H1 (cell line): ENCODE measurements around the gene RAB36. TPM values are rescaled to one million over a fixed set of nuclear protein-coding genes. Genes with fewer than 3 reads are reported as not detected.

Experiments used
- CTCF ChIA-PET: fragments of 300-600 bp; sonication (Branson Sonifier 250); formaldehyde crosslinking; loops from one replicate; lab custom pipeline; 2021; ENCODE audit not compliant: partially characterized antibody; lab: Charles Lee
- POLR2A ChIA-PET: fragments of 300-600 bp; sonication (Branson Sonifier 250); formaldehyde crosslinking; loops from one replicate; lab custom pipeline; 2021; ENCODE audit warnings: inconsistent platforms; ENCODE audit not compliant: partially characterized antibody; lab: Charles Lee
- DNase-seq, 2 experiments: peaks; one replicate each; pipeline versions ENCODE4 v3.0.0 to v3.0.0-alpha.2; 2010 to 2022; ENCODE audit warnings: low spot score in 2 of 2, low read depth in 1 of 2, mixed read lengths in 1 of 2
- FAIRE-seq: peaks from 2 replicates; lab custom pipeline; 2011; peaks lifted over from hg19 to GRCh38; lab: Jason Lieb, UNC
- H2AFZ ChIP-seq: 2 replicates; pipeline ENCODE4 v1.8.1; 2012; ENCODE audit warnings: low read length, inconsistent platforms
- H2AK5ac ChIP-seq: 2 replicates; pipeline ENCODE4 v1.6.1; 2013; ENCODE audit warnings: low read depth, low read length
- H2BK120ac ChIP-seq: replicated peaks from 2 replicates; pipeline ENCODE3; 2013; ENCODE audit warnings: low read depth, low read length, inconsistent platforms
- H2BK12ac ChIP-seq: 2 replicates; pipeline ENCODE4 v1.6.1; 2013; ENCODE audit warnings: low read depth, low read length
- H2BK15ac ChIP-seq: 2 replicates; pipeline ENCODE4 v1.6.1; 2013; ENCODE audit warnings: low read length
- H2BK20ac ChIP-seq: 2 replicates; pipeline ENCODE4 v1.6.1; 2013; ENCODE audit warnings: low read length
- H2BK5ac ChIP-seq: 2 replicates; pipeline ENCODE4 v1.6.1; 2013; ENCODE audit warnings: low read depth, low read length
- H3K14ac ChIP-seq: 2 replicates; pipeline ENCODE4 v1.6.1; 2013; ENCODE audit warnings: inconsistent platforms; ENCODE audit not compliant: insufficient read length
- H3K18ac ChIP-seq: 2 replicates; pipeline ENCODE4 v1.6.1; 2013; ENCODE audit warnings: low read length; ENCODE audit errors: extremely low read depth
- H3K23ac ChIP-seq: 2 replicates; pipeline ENCODE4 v1.6.1; 2013; ENCODE audit warnings: inconsistent platforms; ENCODE audit not compliant: insufficient read length
- H3K23me2 ChIP-seq: 2 replicates; pipeline ENCODE4 v1.6.1; 2013; ENCODE audit warnings: low read depth, low read length
- H3K27ac ChIP-seq: 2 replicates; pipeline ENCODE4 v1.6.1; 2011; ENCODE audit warnings: low read depth, low read length, inconsistent platforms
- H3K27me3 ChIP-seq, 4 experiments: replicated peaks in 1 of 4; 1 replicate in 1 of 4; 2 replicates in 3 of 4; pipeline versions ENCODE4 v1.6.1 to v1.8.1; 2011 to 2013; ENCODE audit warnings: low read length in 3 of 4, mild to moderate bottlenecking in 3 of 4, inconsistent platforms in 2 of 4, mixed read lengths in 2 of 4, moderate library complexity in 1 of 4; ENCODE audit not compliant: control insufficient read depth in 3 of 4, insufficient read depth in 3 of 4; ENCODE audit errors: extremely low read depth in 1 of 4
- H3K36me3 ChIP-seq, 4 experiments: 2 replicates each; pipeline versions ENCODE4 v1.6.1 to v1.8.1; 2011 to 2013; ENCODE audit warnings: mild to moderate bottlenecking in 4 of 4, low read length in 3 of 4, moderate library complexity in 2 of 4, control low read depth in 1 of 4, inconsistent platforms in 1 of 4; ENCODE audit not compliant: insufficient read depth in 4 of 4, control insufficient read depth in 2 of 4
- H3K4ac ChIP-seq: replicated peaks from 2 replicates; pipeline ENCODE3; 2013; ENCODE audit warnings: low read length, low read depth, mixed read lengths, inconsistent platforms; ENCODE audit not compliant: insufficient read length
- H3K4me1 ChIP-seq, 4 experiments: replicated peaks in 1 of 4; 1 replicate in 1 of 4; 2 replicates in 3 of 4; pipeline versions ENCODE4 v1.6.1 to v1.8.1; 2011 to 2013; ENCODE audit warnings: low read length in 3 of 4, inconsistent platforms in 2 of 4, mixed read lengths in 1 of 4; ENCODE audit not compliant: insufficient read depth in 4 of 4, control insufficient read depth in 3 of 4
- H3K4me2 ChIP-seq, 2 experiments: 2 replicates each; pipeline versions ENCODE4 v1.6.1 to v1.8.1; 2011 to 2013; ENCODE audit warnings: low read depth in 2 of 2, low read length in 2 of 2, control low read depth in 1 of 2, inconsistent platforms in 1 of 2, mild to moderate bottlenecking in 1 of 2; ENCODE audit not compliant: insufficient read depth in 1 of 2
- H3K4me3 ChIP-seq, 4 experiments: fragments of 200-600, 300-600 bp in 1 of 4; sonication (generic), shearing (Covaris generic), sonication (Bioruptor Twin) in 1 of 4; 2 replicates each; pipeline versions ENCODE4 v1.5.1 to v1.8.1; 2011 to 2016; ENCODE audit warnings: low read length in 4 of 4, low read depth in 3 of 4, control low read depth in 2 of 4, inconsistent platforms in 2 of 4, mild to moderate bottlenecking in 2 of 4, mixed read lengths in 1 of 4, moderate library complexity in 1 of 4; ENCODE audit not compliant: insufficient read depth in 2 of 4; ENCODE audit errors: extremely low read depth in 1 of 4
- H3K56ac ChIP-seq: replicated peaks from 2 replicates; pipeline ENCODE3; 2013; ENCODE audit warnings: low read depth, mild to moderate bottlenecking, mixed read lengths, low read length, inconsistent platforms; ENCODE audit not compliant: insufficient read length
- H3K79me1 ChIP-seq: 2 replicates; pipeline ENCODE4 v1.6.1; 2013; ENCODE audit warnings: low read depth, low read length, control low read depth
- H3K79me2 ChIP-seq, 2 experiments: 2 replicates each; pipeline versions ENCODE4 v1.6.1 to v1.8.1; 2012 to 2013; ENCODE audit warnings: low read length in 2 of 2, mild to moderate bottlenecking in 2 of 2, inconsistent platforms in 1 of 2; ENCODE audit not compliant: insufficient read depth in 2 of 2, control insufficient read depth in 1 of 2
- H3K9ac ChIP-seq, 4 experiments: replicated peaks in 1 of 4; 1 replicate in 1 of 4; 2 replicates in 3 of 4; pipeline versions ENCODE4 v1.6.1 to v1.8.1; 2011 to 2013; ENCODE audit warnings: low read depth in 3 of 4, low read length in 3 of 4, control low read depth in 2 of 4, mild to moderate bottlenecking in 2 of 4, moderate library complexity in 2 of 4, inconsistent platforms in 1 of 4; ENCODE audit errors: extremely low read depth in 1 of 4
- H3K9me3 ChIP-seq, 2 experiments: 2 replicates each; pipeline versions ENCODE4 v1.6.1 to v1.8.1; 2012 to 2013; ENCODE audit warnings: mild to moderate bottlenecking in 2 of 2, moderate library complexity in 2 of 2, control low read depth in 1 of 2, inconsistent platforms in 1 of 2, low read depth in 1 of 2, low read length in 1 of 2, mixed read lengths in 1 of 2; ENCODE audit not compliant: insufficient read depth in 2 of 2
- H4K20me1 ChIP-seq, 2 experiments: replicated peaks in 1 of 2; 2 replicates each; pipeline versions ENCODE3 to v1.8.1; 2011 to 2013; ENCODE audit warnings: inconsistent platforms in 2 of 2, low read length in 2 of 2, mild to moderate bottlenecking in 1 of 2; ENCODE audit not compliant: insufficient read depth in 2 of 2, control insufficient read depth in 1 of 2
- H4K5ac ChIP-seq: 2 replicates; pipeline ENCODE4 v1.6.1; 2013; ENCODE audit warnings: low read length, low read depth, mixed read lengths, inconsistent platforms; ENCODE audit not compliant: insufficient read length
- H4K8ac ChIP-seq: 2 replicates; pipeline ENCODE4 v1.8.0; 2013; ENCODE audit warnings: mild to moderate bottlenecking, moderate library complexity, low read length, inconsistent platforms; ENCODE audit not compliant: insufficient read depth; ENCODE audit errors: extremely low read depth
- H4K91ac ChIP-seq: replicated peaks from 2 replicates; pipeline ENCODE3; 2013; ENCODE audit warnings: low read length, mixed read lengths, inconsistent platforms; ENCODE audit not compliant: insufficient read length
- BCL11A ChIP-seq, 2 experiments: IDR thresholded peaks; one replicate each; pipeline ENCODE4 v1.6.1; 2011; ENCODE audit warnings: low read depth in 2 of 2, low read length in 2 of 2, mild to moderate bottlenecking in 2 of 2
- CTCF ChIP-seq, 3 experiments: IDR thresholded peaks; 1 replicate in 2 of 3; 2 replicates in 1 of 3; pipeline versions ENCODE4 v1.5.1 to v1.6.1; 2011; ENCODE audit warnings: low read length in 3 of 3, mild to moderate bottlenecking in 3 of 3, inconsistent platforms in 2 of 3, low read depth in 1 of 3, moderate library complexity in 1 of 3; ENCODE audit not compliant: insufficient read depth in 1 of 3; ENCODE audit errors: control extremely low read depth in 1 of 3
- EP300 ChIP-seq, 2 experiments: IDR thresholded peaks; 1 replicate in 1 of 2; 2 replicates in 1 of 2; pipeline ENCODE4 v1.6.1; 2011 to 2012; ENCODE audit warnings: low read depth in 2 of 2, low read length in 2 of 2, mild to moderate bottlenecking in 2 of 2, borderline replicate concordance in 1 of 2, inconsistent platforms in 1 of 2, moderate library complexity in 1 of 2
- KDM4A ChIP-seq: IDR thresholded peaks from one replicate; pipeline ENCODE4 v1.7.1; 2012; ENCODE audit warnings: low read depth, mild to moderate bottlenecking, moderate library complexity, low read length, inconsistent platforms; ENCODE audit not compliant: severe bottlenecking
- RAD21 ChIP-seq, 2 experiments: IDR thresholded peaks in 1 of 2; conservative IDR thresholded peaks in 1 of 2; 2 replicates each; pipeline ENCODE4 v1.6.1; 2011; ENCODE audit warnings: low read depth in 2 of 2, low read length in 2 of 2, improper control_type of control experiment in 1 of 2, inconsistent platforms in 1 of 2, mild to moderate bottlenecking in 1 of 2, moderate library complexity in 1 of 2
- YY1 ChIP-seq: IDR thresholded peaks from 2 replicates; pipeline ENCODE4 v1.6.1; 2011; ENCODE audit warnings: low read depth, mild to moderate bottlenecking, low read length
- WGBS, 2 experiments: shearing (Covaris generic) in 1 of 2; methylation state at CpG; one replicate each; pipeline versions ENCODE4 v1.1.6 to v1.1.7; 2013 to 2015; ENCODE audit warnings: low lambda C conversion rate in 2 of 2, mixed read lengths in 2 of 2, inconsistent platforms in 1 of 2, low coverage in 1 of 2, missing lambda C conversion rate in 1 of 2; ENCODE audit not compliant: insufficient replicate concordance in 2 of 2, insufficient coverage in 1 of 2, insufficient read length in 1 of 2; ENCODE audit errors: extremely low coverage in 1 of 2, missing lambda C conversion rate in 1 of 2; 5-methylcytosine and 5-hydroxymethylcytosine counted together
- polyA plus RNA-seq, 7 experiments: library from polyadenylated mRNA; depleted of rRNA in 3 of 7; stranded (reverse) in 5 of 7; unstranded in 2 of 7; fragments of >200 nt in 5 of 7; fragments of 200-250 nt in 2 of 7; gene quantifications; 1 replicate in 5 of 7; 2 replicates in 1 of 7; 4 replicates in 1 of 7; pipeline versions ENCODE4 v1.2.1 to v1.2.3, GENCODE V29; 2011 to 2013; ENCODE audit warnings: missing spikeins in 2 of 7, mixed read lengths in 2 of 7
- total RNA-seq: library from RNA; stranded (reverse); fragmentation: NEBNext Ultra II Directional; extraction: Animal tissue kit (Norgen Biotek cat#: 25700); gene quantifications from 2 replicates; pipeline ENCODE4 v1.2.1, GENCODE V29; 2021

The RAB36 gene
- total and polyA plus RNA-seq, 2 of the 8 experiments (the other 6 are each of a cell fraction or from before 2014, with no cell fraction given), result 1.0 to 1.5 TPM

GRCh38 chr22:23178512-23179254 is 33.4 kb downstream of the RAB36 start:
- no peak overlapping the region for H3K4me3 ChIP-seq
- H4K8ac ChIP-seq, result no peak overlapping the region
- H4K5ac ChIP-seq, result no peak overlapping the region
- H3K9me3 ChIP-seq, result peaks cover 18 to 20% of the 10 kb centered on the region in 2 experiments
- no peak overlapping the region for H3K23ac ChIP-seq
- WGBS, 2 experiments, result 29% methylated on average over 9 of the region's 9 CpGs; no CpG with 5 or more reads in 1 of the 2 experiments
- POLR2A ChIA-PET, result interaction anchor here (1.1 to 6.0 kb wide), 5 partner anchors 57 to 109 kb away, joined by 3 to 34 read pairs (median 4); no protein-coding TSS in a partner anchor
- H3K4ac ChIP-seq, result no peak overlapping the region
- no peak overlapping the region for H3K14ac ChIP-seq
- H2AFZ ChIP-seq, result no peak overlapping the region
- DNase-seq, result peak; percentile 39 to 90
- H3K18ac ChIP-seq, result 0 out of 2 replicates have a peak overlapping the region, but pooled peaks have one; percentile 10
- peaks cover 20% of the 10 kb centered on the region for H3K23me2 ChIP-seq
- peaks cover 0 to 6% (median 2%) of the 10 kb centered on the region in 4 experiments; a peak in 1 of 7 replicates for H3K27me3 ChIP-seq
- CTCF ChIA-PET, result interaction anchor here (0.6 to 24.3 kb wide), 23 partner anchors 12 to 582 kb away, joined by 3 to 358 read pairs (median 4); no protein-coding TSS in a partner anchor
- peaks cover 18 to 22% of the 10 kb centered on the region in 2 experiments for H4K20me1 ChIP-seq
- no peaks in the 10 kb centered on the region; a peak in 1 of 8 replicates for H3K36me3 ChIP-seq
- no peak overlapping the region for H3K56ac ChIP-seq
- H2BK5ac ChIP-seq, result peak overlapping the region; percentile 21; the same call in 1 of the 2 replicates
- no peak overlapping the region for H3K9ac ChIP-seq
- H3K79me1 ChIP-seq, result peaks cover 12% of the 10 kb centered on the region
- FAIRE-seq, result no peak
- peak overlapping the region; percentile 77; the same call in 1 of the 2 replicates for H2BK15ac ChIP-seq
- 0 out of 2 replicates have a peak overlapping the region, but pooled peaks have one; percentile 68 for H2BK20ac ChIP-seq
- no peak overlapping the region for H3K27ac ChIP-seq
- peaks cover 23 to 28% of the 10 kb centered on the region in 2 experiments for H3K79me2 ChIP-seq
- no peak overlapping the region for H2AK5ac ChIP-seq
- H2BK120ac ChIP-seq, result peak overlapping the region; percentile 30
- no peak overlapping the region for H4K91ac ChIP-seq
- H2BK12ac ChIP-seq, result peak overlapping the region; percentile 72; the same call in 1 of the 2 replicates
- peak overlapping the region in 1 of 2 experiments; percentile 38; a peak in 2 of 4 replicates for H3K4me2 ChIP-seq
- peaks cover 5 to 29% (median 18%) of the 10 kb centered on the region in 4 experiments for H3K4me1 ChIP-seq
- no peak for TF ChIP-seq KDM4A
- TF ChIP-seq RAD21 (IDR thresholded peaks at IDR 0.05 in 1 of 2, conservative IDR thresholded peaks at IDR 0.05 in 1 of 2; ENCODE audit: low read depth in 2 of 2, low read length in 2 of 2), result peak; percentile 97 to 99
- TF ChIP-seq CTCF (IDR thresholded peaks at IDR 0.05; ENCODE audit: control extremely low read depth in 1 of 3, insufficient read depth in 1 of 3, low read depth in 1 of 3, low read length in 3 of 3), result peak; percentile 94 to 99 (median 99)
- no peak for TF ChIP-seq BCL11A (IDR thresholded peaks at IDR 0.05; ENCODE audit: low read depth in 2 of 2, low read length in 2 of 2)
- TF ChIP-seq EP300 (IDR thresholded peaks at IDR 0.05; ENCODE audit: borderline replicate concordance in 1 of 2, low read depth in 2 of 2, low read length in 2 of 2), result peak in 1 of 2 experiments; percentile 24; a peak in 1 of 3 replicates
- TF ChIP-seq YY1, result peak; percentile 60; the same call in 1 of the 2 replicates
